HEK293 (cell line): ENCODE measurements around the gene PLBD2.

Source experiments
- CTCF ChIA-PET: fragments of 350-600 bp; formaldehyde crosslinking; extraction: SDS; loops from one replicate; lab custom pipeline; 2021; ENCODE audit warnings: antibody characterized with exemption; lab: Yijun Ruan, JAX
- POLR2A ChIA-PET: fragments of 300-600 bp; formaldehyde crosslinking; extraction: SDS; loops from one replicate; lab custom pipeline; 2020; ENCODE audit warnings: antibody characterized with exemption, inconsistent platforms; lab: Yijun Ruan, JAX
- H3K27ac ChIP-seq: fragments of 200-500 bp; sonication (Bioruptor generic); 2 replicates; pipeline ENCODE4 v1.5.1; 2014; ENCODE audit warnings: low read depth, low read length, control low read depth, inconsistent platforms; ENCODE audit errors: extremely low read depth
- H3K36me3 ChIP-seq, 2 experiments: fragments of 200-500 bp in 1 of 2; sonication (Bioruptor generic) in 1 of 2; 1 replicate in 1 of 2; 2 replicates in 1 of 2; pipeline ENCODE4 v1.5.1; 2014 to 2017; ENCODE audit warnings: inconsistent platforms in 2 of 2, low read length in 2 of 2; ENCODE audit not compliant: control insufficient read depth in 2 of 2, insufficient read depth in 1 of 2
- H3K4me1 ChIP-seq: fragments of 200-500 bp; sonication (Bioruptor generic); 2 replicates; pipeline ENCODE4 v1.5.1; 2014; ENCODE audit warnings: mild to moderate bottlenecking, low read length, inconsistent platforms; ENCODE audit not compliant: control insufficient read depth, insufficient read depth
- H3K4me3 ChIP-seq: 2 replicates; pipeline ENCODE4 v1.5.1; 2011; ENCODE audit warnings: low read depth, mild to moderate bottlenecking, control low read depth, low read length, moderate library complexity
- H3K9me3 ChIP-seq: fragments of 200-500 bp; sonication (Bioruptor generic); 2 replicates; pipeline ENCODE4 v1.5.1; 2014; ENCODE audit warnings: low read depth, low read length, inconsistent platforms; ENCODE audit not compliant: control insufficient read depth, insufficient read depth
- FEZF1 ChIP-seq: fragments of 450-650 bp; formaldehyde crosslinking; IDR thresholded peaks from 2 replicates; pipeline ENCODE4 v1.5.1; 2016; ENCODE audit warnings: missing biosample characterization, missing genetic modification characterization
- GLIS1 ChIP-seq: fragments of 450-650 bp; formaldehyde crosslinking; IDR thresholded peaks from 2 replicates; pipeline ENCODE4 v1.5.1; 2016; ENCODE audit warnings: missing biosample characterization, missing genetic modification characterization
- KLF16 ChIP-seq: fragments of 450-650 bp; formaldehyde crosslinking; IDR thresholded peaks from 2 replicates; pipeline ENCODE4 v1.5.1; 2017; ENCODE audit warnings: missing biosample characterization, missing genetic modification characterization
- SP3 ChIP-seq: fragments of 450-650 bp; formaldehyde crosslinking; IDR thresholded peaks from 2 replicates; pipeline ENCODE4 v1.5.1; 2016; ENCODE audit warnings: missing biosample characterization, missing genetic modification characterization
- YY2 ChIP-seq: fragments of 450-650 bp; formaldehyde crosslinking; IDR thresholded peaks from 2 replicates; pipeline ENCODE4 v1.5.1; 2016; ENCODE audit warnings: missing biosample characterization, missing genetic modification characterization
- ZBTB48 ChIP-seq: fragments of 450-650 bp; formaldehyde crosslinking; IDR thresholded peaks from 2 replicates; pipeline ENCODE4 v1.5.1; 2016; ENCODE audit warnings: missing biosample characterization, missing genetic modification characterization
- ZNF132 ChIP-seq: fragments of 450-650 bp; formaldehyde crosslinking; IDR thresholded peaks from 2 replicates; pipeline ENCODE4 v1.5.1; 2017; ENCODE audit warnings: missing biosample characterization, missing genetic modification characterization, borderline replicate concordance
- ZNF239 ChIP-seq: fragments of 450-650 bp; formaldehyde crosslinking; IDR thresholded peaks from 2 replicates; pipeline ENCODE4 v1.5.1; 2016; ENCODE audit warnings: missing biosample characterization, missing genetic modification characterization
- ZNF510 ChIP-seq: fragments of 450-650 bp; formaldehyde crosslinking; IDR thresholded peaks from 2 replicates; pipeline ENCODE4 v1.5.1; 2018; ENCODE audit warnings: mild to moderate bottlenecking, missing genetic modification characterization, missing biosample characterization; ENCODE audit not compliant: insufficient replicate concordance
- ZNF529 ChIP-seq: fragments of 450-650 bp; formaldehyde crosslinking; IDR thresholded peaks from 2 replicates; pipeline ENCODE4 v1.5.1; 2017; ENCODE audit warnings: missing genetic modification characterization, missing biosample characterization; ENCODE audit not compliant: insufficient replicate concordance
- ZNF585B ChIP-seq: fragments of 450-650 bp; formaldehyde crosslinking; IDR thresholded peaks from 2 replicates; pipeline ENCODE4 v1.5.1; 2016; ENCODE audit warnings: missing biosample characterization, missing genetic modification characterization
- ZNF596 ChIP-seq: fragments of 450-650 bp; IDR thresholded peaks from 2 replicates; pipeline ENCODE4 v1.5.0; 2018; ENCODE audit warnings: missing biosample characterization, mild to moderate bottlenecking, missing genetic modification characterization, moderate library complexity
- ZNF664 ChIP-seq: fragments of 450-650 bp; formaldehyde crosslinking; IDR thresholded peaks from 2 replicates; pipeline ENCODE4 v1.5.1; 2016; ENCODE audit warnings: missing biosample characterization, missing genetic modification characterization
- ZNF768 ChIP-seq: fragments of 450-650 bp; formaldehyde crosslinking; IDR thresholded peaks from 2 replicates; pipeline ENCODE4 v1.5.1; 2018; ENCODE audit warnings: missing biosample characterization, mild to moderate bottlenecking, missing genetic modification characterization
- ZNF837 ChIP-seq: fragments of 450-650 bp; formaldehyde crosslinking; IDR thresholded peaks from 2 replicates; pipeline ENCODE4 v1.5.1; 2016; ENCODE audit warnings: missing biosample characterization, missing genetic modification characterization
- ZSCAN16 ChIP-seq: fragments of 450-650 bp; formaldehyde crosslinking; IDR thresholded peaks from 2 replicates; pipeline ENCODE4 v1.5.1; 2016; ENCODE audit warnings: missing biosample characterization, missing genetic modification characterization
- ZSCAN23 ChIP-seq: fragments of 450-650 bp; formaldehyde crosslinking; IDR thresholded peaks from 2 replicates; pipeline ENCODE4 v1.5.1; 2016; ENCODE audit warnings: missing biosample characterization, missing genetic modification characterization
- TF ChIP-seq, protein P1 (sequence below): fragments of 450-650 bp; formaldehyde crosslinking; IDR thresholded peaks from 2 replicates; pipeline ENCODE4 v1.5.1; 2016; ENCODE audit warnings: missing biosample characterization, missing genetic modification characterization
- TF ChIP-seq, protein P2 (sequence below): fragments of 450-650 bp; formaldehyde crosslinking; IDR thresholded peaks from 2 replicates; pipeline ENCODE4 v1.5.1; 2016; ENCODE audit warnings: missing biosample characterization, missing genetic modification characterization
- TF ChIP-seq, protein P3 (sequence below): fragments of 450-650 bp; formaldehyde crosslinking; IDR thresholded peaks from 2 replicates; pipeline ENCODE4 v1.5.1; 2016; ENCODE audit warnings: missing biosample characterization, missing genetic modification characterization
- TF ChIP-seq, protein P4 (sequence below): fragments of 450-650 bp; formaldehyde crosslinking; IDR thresholded peaks from 2 replicates; pipeline ENCODE4 v1.5.1; 2016; ENCODE audit warnings: missing biosample characterization, missing genetic modification characterization
- TF ChIP-seq, protein P5 (sequence below): fragments of 450-650 bp; formaldehyde crosslinking; IDR thresholded peaks from 2 replicates; pipeline ENCODE4 v1.5.1; 2017; ENCODE audit warnings: missing biosample characterization, missing genetic modification characterization

PLBD2 gene

DNA sequence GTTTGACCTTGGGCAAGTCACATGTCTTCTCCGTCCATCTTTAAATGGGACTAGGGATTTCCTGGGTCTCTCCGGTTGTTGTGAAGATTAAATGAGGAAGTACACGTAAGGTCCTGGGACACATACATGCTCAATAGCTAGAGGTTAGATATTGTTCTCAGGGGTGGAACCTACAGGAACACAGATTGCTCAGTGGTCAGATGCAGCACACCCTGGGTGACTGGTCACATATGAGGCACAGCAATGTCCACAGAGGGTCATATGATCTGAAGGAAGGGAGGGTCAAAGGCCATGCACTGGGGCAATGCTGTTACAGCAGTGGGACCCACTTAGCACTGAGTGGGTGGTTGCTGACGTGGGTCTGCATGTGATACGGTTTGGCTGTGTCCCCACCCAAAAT lies 12.0 kb upstream of the PLBD2 start:
- POLR2A ChIA-PET, result no interaction called here
- TF ChIP-seq ZNF768 (tag by site-specific recombination), result no peak
- TF ChIP-seq ZNF529 (tag by site-specific recombination), result no peak
- TF ChIP-seq, protein P1, sequence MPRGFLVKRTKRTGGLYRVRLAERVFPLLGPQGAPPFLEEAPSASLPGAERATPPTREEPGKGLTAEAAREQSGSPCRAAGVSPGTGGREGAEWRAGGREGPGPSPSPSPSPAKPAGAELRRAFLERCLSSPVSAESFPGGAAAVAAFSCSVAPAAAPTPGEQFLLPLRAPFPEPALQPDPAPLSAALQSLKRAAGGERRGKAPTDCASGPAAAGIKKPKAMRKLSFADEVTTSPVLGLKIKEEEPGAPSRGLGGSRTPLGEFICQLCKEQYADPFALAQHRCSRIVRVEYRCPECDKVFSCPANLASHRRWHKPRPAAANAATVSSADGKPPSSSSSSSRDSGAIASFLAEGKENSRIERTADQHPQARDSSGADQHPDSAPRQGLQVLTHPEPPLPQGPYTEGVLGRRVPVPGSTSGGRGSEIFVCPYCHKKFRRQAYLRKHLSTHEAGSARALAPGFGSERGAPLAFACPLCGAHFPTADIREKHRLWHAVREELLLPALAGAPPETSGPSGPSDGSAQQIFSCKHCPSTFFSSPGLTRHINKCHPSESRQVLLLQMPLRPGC (tag by site-specific recombination), result no peak
- TF ChIP-seq YY2, result no peak
- TF ChIP-seq, protein P2, sequence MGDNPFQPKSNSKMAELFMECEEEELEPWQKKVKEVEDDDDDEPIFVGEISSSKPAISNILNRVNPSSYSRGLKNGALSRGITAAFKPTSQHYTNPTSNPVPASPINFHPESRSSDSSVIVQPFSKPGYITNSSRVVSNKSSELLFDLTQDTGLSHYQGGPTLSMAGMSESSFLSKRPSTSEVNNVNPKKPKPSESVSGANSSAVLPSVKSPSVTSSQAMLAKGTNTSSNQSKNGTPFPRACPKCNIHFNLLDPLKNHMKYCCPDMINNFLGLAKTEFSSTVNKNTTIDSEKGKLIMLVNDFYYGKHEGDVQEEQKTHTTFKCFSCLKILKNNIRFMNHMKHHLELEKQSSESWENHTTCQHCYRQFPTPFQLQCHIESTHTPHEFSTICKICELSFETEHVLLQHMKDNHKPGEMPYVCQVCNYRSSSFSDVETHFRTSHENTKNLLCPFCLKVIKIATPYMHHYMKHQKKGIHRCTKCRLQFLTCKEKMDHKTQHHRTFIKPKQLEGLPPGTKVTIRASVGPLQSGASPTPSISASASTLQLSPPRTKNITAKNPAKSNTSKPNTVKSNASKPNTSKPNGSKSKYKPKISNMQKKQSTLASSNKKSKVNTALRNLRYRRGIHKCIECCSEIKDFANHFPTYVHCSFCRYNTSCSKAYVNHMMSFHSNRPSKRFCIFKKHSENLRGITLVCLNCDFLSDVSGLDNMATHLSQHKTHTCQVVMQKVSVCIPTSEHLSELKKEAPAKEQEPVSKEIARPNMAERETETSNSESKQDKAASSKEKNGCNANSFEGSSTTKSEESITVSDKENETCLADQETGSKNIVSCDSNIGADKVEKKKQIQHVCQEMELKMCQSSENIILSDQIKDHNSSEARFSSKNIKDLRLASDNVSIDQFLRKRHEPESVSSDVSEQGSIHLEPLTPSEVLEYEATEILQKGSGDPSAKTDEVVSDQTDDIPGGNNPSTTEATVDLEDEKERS (tag by site-specific recombination), result no peak
- no peak for TF ChIP-seq FEZF1
- TF ChIP-seq, all 188 proteins: peak for 0
- Histone ChIP-seq H3K4me1 (no peaks in the 10 kb centered on the region), H3K9me3 (no peaks in the 10 kb centered on the region), H3K36me3 (no peaks in the 10 kb centered on the region), H3K27ac (no peak overlapping the region), H3K4me3 (no peak overlapping the region)
- CTCF ChIA-PET, result interaction anchor here (0.6 to 1.2 kb wide), 3 partner anchors 79 to 123 kb away, joined by 3 read pairs; no protein-coding TSS in a partner anchor

DNA sequence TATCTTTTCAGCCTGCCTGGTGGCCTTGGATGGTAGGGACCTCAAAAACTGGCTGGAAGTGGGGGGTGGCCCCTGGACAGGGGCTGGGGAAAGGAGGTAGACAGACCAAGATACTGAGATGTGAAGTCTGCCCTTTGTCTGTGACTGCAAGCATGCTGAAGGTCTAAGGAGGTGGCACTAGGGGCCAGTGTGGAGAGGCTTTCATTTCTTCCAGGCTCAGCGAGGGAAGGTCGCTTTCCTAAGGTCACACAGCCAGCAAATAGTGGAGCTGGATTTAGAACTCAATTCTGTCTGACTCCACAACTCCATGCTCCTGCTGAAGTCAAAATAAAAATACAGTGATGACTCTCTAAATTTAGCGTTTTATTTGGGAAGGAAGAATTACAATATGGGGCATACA lies 11.3 kb upstream of the PLBD2 start:
- ChIA-PET POLR2A (no interaction called here), CTCF (interaction anchor here (1.0 to 1.2 kb wide), 2 partner anchors 10 to 79 kb away, joined by 3 read pairs; no protein-coding TSS in a partner anchor)
- TF ChIP-seq ZNF585B (no peak), ZNF664 (tag by site-specific recombination) (no peak), SP3 (no peak), KLF16 (tag by site-specific recombination) (no peak), ZNF239 (no peak), ZNF510 (tag by site-specific recombination) (no peak), ZNF132 (tag by site-specific recombination) (no peak), ZSCAN23 (no peak), ZNF596 (no peak), GLIS1 (tag by site-specific recombination) (no peak), ZSCAN16 (no peak), ZNF837 (tag by site-specific recombination) (no peak), ZBTB48 (tag by site-specific recombination) (no peak)
- TF ChIP-seq, protein P3, sequence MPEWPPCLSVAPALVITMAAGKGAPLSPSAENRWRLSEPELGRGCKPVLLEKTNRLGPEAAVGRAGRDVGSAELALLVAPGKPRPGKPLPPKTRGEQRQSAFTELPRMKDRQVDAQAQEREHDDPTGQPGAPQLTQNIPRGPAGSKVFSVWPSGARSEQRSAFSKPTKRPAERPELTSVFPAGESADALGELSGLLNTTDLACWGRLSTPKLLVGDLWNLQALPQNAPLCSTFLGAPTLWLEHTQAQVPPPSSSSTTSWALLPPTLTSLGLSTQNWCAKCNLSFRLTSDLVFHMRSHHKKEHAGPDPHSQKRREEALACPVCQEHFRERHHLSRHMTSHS (tag by site-specific recombination), result no peak
- TF ChIP-seq, protein P4, sequence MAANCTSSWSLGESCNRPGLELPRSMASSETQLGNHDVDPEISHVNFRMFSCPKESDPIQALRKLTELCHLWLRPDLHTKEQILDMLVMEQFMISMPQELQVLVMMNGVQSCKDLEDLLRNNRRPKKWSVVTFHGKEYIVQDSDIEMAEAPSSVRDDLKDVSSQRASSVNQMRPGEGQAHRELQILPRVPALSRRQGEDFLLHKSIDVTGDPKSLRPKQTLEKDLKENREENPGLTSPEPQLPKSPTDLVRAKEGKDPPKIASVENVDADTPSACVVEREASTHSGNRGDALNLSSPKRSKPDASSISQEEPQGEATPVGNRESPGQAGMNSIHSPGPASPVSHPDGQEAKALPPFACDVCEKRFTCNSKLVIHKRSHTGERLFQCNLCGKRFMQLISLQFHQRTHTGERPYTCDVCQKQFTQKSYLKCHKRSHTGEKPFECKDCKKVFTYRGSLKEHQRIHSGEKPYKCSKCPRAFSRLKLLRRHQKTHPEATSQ (tag by site-specific recombination), result no peak
- TF ChIP-seq, protein P5, sequence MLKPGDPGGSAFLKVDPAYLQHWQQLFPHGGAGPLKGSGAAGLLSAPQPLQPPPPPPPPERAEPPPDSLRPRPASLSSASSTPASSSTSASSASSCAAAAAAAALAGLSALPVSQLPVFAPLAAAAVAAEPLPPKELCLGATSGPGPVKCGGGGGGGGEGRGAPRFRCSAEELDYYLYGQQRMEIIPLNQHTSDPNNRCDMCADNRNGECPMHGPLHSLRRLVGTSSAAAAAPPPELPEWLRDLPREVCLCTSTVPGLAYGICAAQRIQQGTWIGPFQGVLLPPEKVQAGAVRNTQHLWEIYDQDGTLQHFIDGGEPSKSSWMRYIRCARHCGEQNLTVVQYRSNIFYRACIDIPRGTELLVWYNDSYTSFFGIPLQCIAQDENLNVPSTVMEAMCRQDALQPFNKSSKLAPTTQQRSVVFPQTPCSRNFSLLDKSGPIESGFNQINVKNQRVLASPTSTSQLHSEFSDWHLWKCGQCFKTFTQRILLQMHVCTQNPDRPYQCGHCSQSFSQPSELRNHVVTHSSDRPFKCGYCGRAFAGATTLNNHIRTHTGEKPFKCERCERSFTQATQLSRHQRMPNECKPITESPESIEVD, result no peak
- TF ChIP-seq, protein P1 (tag by site-specific recombination), result no peak
- no peak overlapping the region for H3K27ac ChIP-seq
- no peaks in the 10 kb centered on the region for H3K4me1 ChIP-seq
- H3K4me3 ChIP-seq, result no peak overlapping the region
- H3K9me3 ChIP-seq, result no peaks in the 10 kb centered on the region
- no peaks in the 10 kb centered on the region for H3K36me3 ChIP-seq
